ENCODE measurements around the gene PRKCA.

- TF ChIP-seq POLR2A (IDR thresholded peaks at IDR 0.05; ENCODE audit: low read length) (no peak), GATA1 (IDR thresholded peaks at IDR 0.05; ENCODE audit: low read depth, low read length) (no peak)
These were observed 173.6 kb downstream of the PRKCA start for GRCh38 chr17:66476014-66476413.

Measured in erythroblast (primary cell).